ENCODE measurements around the gene KLF15.

Gene KLF15

DNA sequence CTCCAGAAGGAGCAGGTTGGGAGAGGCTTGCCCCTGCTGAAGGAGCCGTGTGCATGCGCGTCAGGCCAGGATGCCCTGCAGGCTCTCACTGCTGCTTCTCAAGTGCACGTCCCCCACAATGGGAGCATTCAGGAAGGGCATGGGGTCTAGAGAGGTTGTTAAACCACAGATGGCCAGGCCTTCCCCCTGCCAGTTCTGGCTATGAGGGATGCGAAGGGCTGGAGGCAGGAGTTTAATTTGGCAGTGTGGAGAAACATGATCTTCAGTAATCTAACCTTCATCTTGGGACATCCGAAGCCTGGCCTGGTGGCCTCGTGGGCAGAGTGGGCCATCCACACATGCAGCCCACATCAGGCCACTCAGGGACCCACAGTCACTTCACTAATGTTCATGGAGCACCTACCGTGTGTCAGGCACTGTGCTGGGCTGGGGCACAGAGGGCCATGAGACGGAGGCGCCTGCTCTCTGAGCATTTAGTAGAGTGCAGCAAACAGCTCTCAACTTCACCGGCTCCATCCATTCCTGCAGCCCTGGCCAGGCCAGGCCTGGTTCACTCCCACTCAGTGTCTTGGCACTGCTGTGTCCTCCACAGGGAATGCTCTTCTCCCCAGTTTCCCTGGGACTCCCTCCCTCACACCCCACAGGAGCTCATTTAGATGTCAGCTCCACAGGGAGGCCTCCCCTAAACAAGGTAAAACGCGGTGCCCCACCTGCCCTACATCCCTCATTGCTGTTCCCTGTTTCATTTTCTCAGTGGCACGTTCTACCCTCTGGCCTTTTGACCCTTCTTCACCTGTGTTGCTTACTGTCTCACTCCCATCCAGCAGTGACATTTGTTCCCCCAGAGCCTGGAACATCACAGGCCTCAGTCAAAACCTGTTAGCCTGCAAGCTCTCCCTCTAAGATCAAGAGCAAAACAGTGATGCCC is 41.5 kb upstream of the KLF15 start:
- Histone ChIP-seq H3K9ac (ENCODE audit: insufficient read length) (no peak overlapping the region), H3K4me3 (no peak overlapping the region), H3K36me3 (ENCODE audit: insufficient read depth, low read length) (no peaks in the 10 kb centered on the region), H3K27ac (no peak overlapping the region), H3K9me3 (ENCODE audit: low read depth, low read length) (no peaks in the 10 kb centered on the region)
- TF ChIP-seq FOXP2 (optimal IDR thresholded peaks at IDR 0.05; ENCODE audit: control extremely low read depth, extremely low read length, insufficient read depth) (no peak), POLR2AphosphoS5 (IDR thresholded peaks at IDR 0.05; ENCODE audit: borderline replicate concordance, low read depth, low read length) (no peak), EZH2 (IDR thresholded peaks at IDR 0.05) (no peak)
- no peak for DNase-seq (ENCODE audit: low read depth, low spot score)

GRCh38 chr3:126397610-126398422 is 40.6 kb upstream of the KLF15 start:
- Histone ChIP-seq H3K9ac (ENCODE audit: insufficient read length) (no peak overlapping the region), H3K4me3 (no peak overlapping the region), H3K9me3 (ENCODE audit: low read depth, low read length) (no peaks in the 10 kb centered on the region), H3K36me3 (ENCODE audit: insufficient read depth, low read length) (no peaks in the 10 kb centered on the region), H3K27ac (no peak overlapping the region)
- TF ChIP-seq POLR2AphosphoS5 (IDR thresholded peaks at IDR 0.05; ENCODE audit: borderline replicate concordance, low read depth, low read length) (no peak), EZH2 (IDR thresholded peaks at IDR 0.05) (no peak), FOXP2 (optimal IDR thresholded peaks at IDR 0.05; ENCODE audit: control extremely low read depth, extremely low read length, insufficient read depth) (no peak)
- no peak for DNase-seq (ENCODE audit: low read depth, low spot score)

DNA sequence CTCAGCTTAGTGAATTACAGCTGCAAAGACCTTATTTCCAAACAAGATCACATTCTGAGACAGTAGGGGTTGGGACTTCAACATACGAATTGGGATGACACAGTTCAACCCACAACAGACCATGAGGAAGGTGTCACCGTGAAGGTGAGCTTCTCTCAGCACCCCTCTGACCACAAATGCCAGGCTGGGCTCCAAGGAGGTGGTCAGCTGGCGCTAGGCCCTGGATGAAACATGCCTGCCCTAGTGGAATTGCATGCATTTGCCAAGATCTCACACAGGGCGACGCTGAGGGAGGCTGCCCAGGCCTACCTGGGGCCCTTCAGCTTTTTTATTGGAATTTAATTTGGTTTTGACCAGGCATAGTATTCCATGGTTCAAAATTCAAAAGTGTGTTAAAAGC is 39.3 kb upstream of the KLF15 start:
- no peaks in the 10 kb centered on the region for H3K36me3 ChIP-seq (ENCODE audit: insufficient read depth, low read length)
- H3K9ac ChIP-seq (ENCODE audit: insufficient read length), result no peak overlapping the region
- TF ChIP-seq FOXP2 (optimal IDR thresholded peaks at IDR 0.05; ENCODE audit: control extremely low read depth, extremely low read length, insufficient read depth) (no peak), POLR2AphosphoS5 (IDR thresholded peaks at IDR 0.05; ENCODE audit: borderline replicate concordance, low read depth, low read length) (no peak), EZH2 (IDR thresholded peaks at IDR 0.05) (no peak)

DNA sequence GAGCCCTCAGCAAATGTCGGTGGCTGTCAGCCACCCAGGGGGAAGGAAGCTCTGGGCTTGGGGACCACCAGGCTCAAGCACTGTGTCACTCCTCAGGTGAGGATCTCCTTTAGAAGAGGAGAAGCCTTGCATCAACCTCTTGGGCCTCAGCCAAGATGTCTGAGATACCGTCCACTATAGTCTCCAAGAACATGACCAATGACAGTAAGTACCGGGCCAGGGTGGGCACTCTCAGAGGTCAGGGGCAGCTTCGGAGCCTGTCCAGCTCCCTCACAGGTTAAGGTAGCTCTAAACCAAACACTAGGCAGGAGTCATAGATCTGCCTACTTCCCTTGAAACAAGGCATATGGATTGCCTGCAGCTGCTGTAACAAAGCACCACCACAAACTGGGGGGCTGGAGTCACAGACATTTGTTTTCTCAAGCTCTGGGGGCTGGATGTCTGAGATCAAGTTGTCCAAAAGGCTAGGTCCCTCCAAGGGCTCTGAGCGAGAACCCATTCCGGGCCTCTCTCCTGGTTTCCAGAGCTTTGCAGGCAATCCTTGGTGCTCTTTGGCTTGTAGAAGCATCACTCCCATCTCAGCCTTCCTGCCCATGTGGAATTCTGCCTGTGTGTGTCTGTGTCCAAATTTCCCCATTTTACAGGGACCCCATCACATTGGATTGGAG is 38.8 kb upstream of the KLF15 start:
- H3K27ac ChIP-seq, result no peak overlapping the region
- TF ChIP-seq POLR2AphosphoS5 (IDR thresholded peaks at IDR 0.05; ENCODE audit: borderline replicate concordance, low read depth, low read length) (no peak), FOXP2 (optimal IDR thresholded peaks at IDR 0.05; ENCODE audit: control extremely low read depth, extremely low read length, insufficient read depth) (no peak), EZH2 (IDR thresholded peaks at IDR 0.05) (no peak)
- no peaks in the 10 kb centered on the region for H3K9me3 ChIP-seq (ENCODE audit: low read depth, low read length)
- H3K9ac ChIP-seq (ENCODE audit: insufficient read length), result no peak overlapping the region
- DNase-seq (ENCODE audit: low read depth, low spot score), result no peak
- no peak overlapping the region for H3K4me3 ChIP-seq
- H3K36me3 ChIP-seq (ENCODE audit: insufficient read depth, low read length), result no peaks in the 10 kb centered on the region

More for the DNA sequence above, 39.3 kb upstream of the KLF15 start:
- H3K27ac ChIP-seq, result no peak overlapping the region
- DNase-seq (ENCODE audit: low read depth, low spot score), result no peak
- no peaks in the 10 kb centered on the region for H3K9me3 ChIP-seq (ENCODE audit: low read depth, low read length)
- no peak overlapping the region for H3K4me3 ChIP-seq

- no peak for DNase-seq (ENCODE audit: low read depth, low spot score)
- Histone ChIP-seq H3K36me3 (ENCODE audit: insufficient read depth, low read length) (no peaks in the 10 kb centered on the region), H3K9ac (ENCODE audit: insufficient read length) (no peak overlapping the region), H3K27ac (no peak overlapping the region), H3K4me3 (no peak overlapping the region), H3K9me3 (ENCODE audit: low read depth, low read length) (no peaks in the 10 kb centered on the region)
- no peak for TF ChIP-seq FOXP2 (optimal IDR thresholded peaks at IDR 0.05; ENCODE audit: control extremely low read depth, extremely low read length, insufficient read depth)
- TF ChIP-seq POLR2AphosphoS5 (IDR thresholded peaks at IDR 0.05; ENCODE audit: borderline replicate concordance, low read depth, low read length), result no peak
- TF ChIP-seq EZH2 (IDR thresholded peaks at IDR 0.05), result no peak
Observed at GRCh38 chr3:126394977-126395321, 37.7 kb upstream of the KLF15 start.

GRCh38 chr3:126394179-126394976 is 37.2 kb upstream of the KLF15 start, which contains the start of gene CFAP100:
CFAP100 (plus strand) TSS chr3:126394909; CDS start chr3:126396001, 1,092 bp downstream.
- Histone ChIP-seq H3K27ac (no peak within 1 kb of the TSS), H3K9me3 (ENCODE audit: low read depth, low read length) (no peaks in the 10 kb centered on the region), H3K4me3 (no peak within 1 kb of the TSS), H3K9ac (ENCODE audit: insufficient read length) (no peak within 1 kb of the TSS), H3K36me3 (ENCODE audit: insufficient read depth, low read length) (no peaks in the 10 kb centered on the region)
- no peak for DNase-seq (ENCODE audit: low read depth, low spot score)
- TF ChIP-seq FOXP2 (optimal IDR thresholded peaks at IDR 0.05; ENCODE audit: control extremely low read depth, extremely low read length, insufficient read depth) (no peak), POLR2AphosphoS5 (IDR thresholded peaks at IDR 0.05; ENCODE audit: borderline replicate concordance, low read depth, low read length) (no peak), EZH2 (IDR thresholded peaks at IDR 0.05) (no peak)

- no peaks in the 10 kb centered on the region for H3K9me3 ChIP-seq (ENCODE audit: low read depth, low read length)
- no peak for DNase-seq (ENCODE audit: low read depth, low spot score)
- TF ChIP-seq POLR2AphosphoS5 (IDR thresholded peaks at IDR 0.05; ENCODE audit: borderline replicate concordance, low read depth, low read length) (no peak), FOXP2 (optimal IDR thresholded peaks at IDR 0.05; ENCODE audit: control extremely low read depth, extremely low read length, insufficient read depth) (no peak), EZH2 (IDR thresholded peaks at IDR 0.05) (no peak)
- H3K4me3 ChIP-seq, result no peak overlapping the region
- H3K9ac ChIP-seq (ENCODE audit: insufficient read length), result no peak overlapping the region
- no peak overlapping the region for H3K27ac ChIP-seq
- no peaks in the 10 kb centered on the region for H3K36me3 ChIP-seq (ENCODE audit: insufficient read depth, low read length)
Observed at GRCh38 chr3:126393563-126393962, 36.4 kb upstream of the KLF15 start.
